HEK293 (cell line): ENCODE results near the gene ASCC1.
A peak's percentile ranks its signal among the peaks of the same experiment; 100 is the strongest.

Source experiments
- IKZF3 ChIP-seq: fragments of 450-650 bp; IDR thresholded peaks from 2 replicates; pipeline ENCODE4 v1.5.0; 2018; ENCODE audit warnings: missing biosample characterization, mild to moderate bottlenecking, missing genetic modification characterization, moderate library complexity
- KLF1 ChIP-seq: fragments of 450-650 bp; formaldehyde crosslinking; IDR thresholded peaks from 2 replicates; pipeline ENCODE4 v1.5.1; 2016; ENCODE audit warnings: missing biosample characterization, missing genetic modification characterization
- OVOL3 ChIP-seq: fragments of 450-650 bp; formaldehyde crosslinking; IDR thresholded peaks from 2 replicates; pipeline ENCODE4 v1.5.1; 2016; ENCODE audit warnings: missing biosample characterization, missing genetic modification characterization
- PRDM4 ChIP-seq: fragments of 450-650 bp; formaldehyde crosslinking; IDR thresholded peaks from 2 replicates; pipeline ENCODE4 v1.5.1; 2017; ENCODE audit warnings: missing biosample characterization, missing genetic modification characterization
- SALL2 ChIP-seq: fragments of 450-650 bp; formaldehyde crosslinking; IDR thresholded peaks from 2 replicates; pipeline ENCODE4 v1.5.0; 2017; ENCODE audit warnings: missing biosample characterization, mild to moderate bottlenecking, missing genetic modification characterization, borderline replicate concordance
- SP3 ChIP-seq: fragments of 450-650 bp; formaldehyde crosslinking; IDR thresholded peaks from 2 replicates; pipeline ENCODE4 v1.5.1; 2016; ENCODE audit warnings: missing biosample characterization, missing genetic modification characterization
- SP7 ChIP-seq: fragments of 450-650 bp; formaldehyde crosslinking; IDR thresholded peaks from 2 replicates; pipeline ENCODE4 v1.5.1; 2016; ENCODE audit warnings: missing biosample characterization, missing genetic modification characterization
- TSHZ1 ChIP-seq: fragments of 450-650 bp; formaldehyde crosslinking; IDR thresholded peaks from 2 replicates; pipeline ENCODE4 v1.5.1; 2016; ENCODE audit warnings: missing biosample characterization, missing genetic modification characterization, borderline replicate concordance
- WT1 ChIP-seq: fragments of 450-650 bp; formaldehyde crosslinking; IDR thresholded peaks from 2 replicates; pipeline ENCODE4 v1.5.1; 2016; ENCODE audit warnings: missing biosample characterization, missing genetic modification characterization
- ZBTB48 ChIP-seq: fragments of 450-650 bp; formaldehyde crosslinking; IDR thresholded peaks from 2 replicates; pipeline ENCODE4 v1.5.1; 2016; ENCODE audit warnings: missing biosample characterization, missing genetic modification characterization
- ZBTB8A ChIP-seq: fragments of 450-650 bp; formaldehyde crosslinking; IDR thresholded peaks from 2 replicates; pipeline ENCODE4 v1.5.1; 2016; ENCODE audit warnings: missing biosample characterization, missing genetic modification characterization
- ZNF175 ChIP-seq: fragments of 450-650 bp; formaldehyde crosslinking; IDR thresholded peaks from 2 replicates; pipeline ENCODE4 v1.5.1; 2016; ENCODE audit warnings: missing biosample characterization, missing genetic modification characterization
- ZNF221 ChIP-seq: fragments of 450-650 bp; formaldehyde crosslinking; IDR thresholded peaks from 2 replicates; pipeline ENCODE4 v1.5.1; 2017; ENCODE audit warnings: missing biosample characterization, missing genetic modification characterization, borderline replicate concordance
- ZNF248 ChIP-seq: fragments of 450-650 bp; formaldehyde crosslinking; IDR thresholded peaks from 2 replicates; pipeline ENCODE4 v1.5.1; 2017; ENCODE audit warnings: missing biosample characterization, missing genetic modification characterization
- ZNF26 ChIP-seq: fragments of 450-650 bp; formaldehyde crosslinking; IDR thresholded peaks from 2 replicates; pipeline ENCODE4 v1.5.1; 2016; ENCODE audit warnings: missing biosample characterization, missing genetic modification characterization
- ZNF302 ChIP-seq: fragments of 450-650 bp; formaldehyde crosslinking; IDR thresholded peaks from 2 replicates; pipeline ENCODE4 v1.5.1; 2016; ENCODE audit warnings: missing biosample characterization, missing genetic modification characterization, low read depth
- ZNF335 ChIP-seq: fragments of 450-650 bp; formaldehyde crosslinking; conservative IDR thresholded peaks from 2 replicates; pipeline ENCODE4 v1.5.1; 2016; ENCODE audit warnings: missing biosample characterization, missing genetic modification characterization
- ZNF354C ChIP-seq: fragments of 450-650 bp; formaldehyde crosslinking; IDR thresholded peaks from 2 replicates; pipeline ENCODE4 v1.5.1; 2016; ENCODE audit warnings: missing biosample characterization, missing genetic modification characterization, low read depth, borderline replicate concordance
- ZNF600 ChIP-seq: fragments of 450-650 bp; formaldehyde crosslinking; IDR thresholded peaks from 2 replicates; pipeline ENCODE4 v1.5.1; 2016; ENCODE audit warnings: missing biosample characterization, missing genetic modification characterization
- ZNF654 ChIP-seq: fragments of 450-650 bp; formaldehyde crosslinking; IDR thresholded peaks from 2 replicates; pipeline ENCODE4 v1.5.1; 2016; ENCODE audit warnings: low read depth, missing biosample characterization, missing genetic modification characterization
- ZNF664 ChIP-seq: fragments of 450-650 bp; formaldehyde crosslinking; IDR thresholded peaks from 2 replicates; pipeline ENCODE4 v1.5.1; 2016; ENCODE audit warnings: missing biosample characterization, missing genetic modification characterization
- ZNF830 ChIP-seq: fragments of 450-650 bp; IDR thresholded peaks from 2 replicates; pipeline ENCODE4 v1.5.0; 2018; ENCODE audit warnings: missing biosample characterization, missing genetic modification characterization, low read depth, mild to moderate bottlenecking, moderate library complexity
- TF ChIP-seq, protein P1 (sequence below): fragments of 450-650 bp; formaldehyde crosslinking; IDR thresholded peaks from 2 replicates; pipeline ENCODE4; 2016; ENCODE audit warnings: missing biosample characterization, missing genetic modification characterization
- TF ChIP-seq, protein P2 (sequence below): fragments of 450-650 bp; formaldehyde crosslinking; conservative IDR thresholded peaks from 2 replicates; pipeline ENCODE4 v1.5.1; 2016; ENCODE audit warnings: low read depth, missing biosample characterization, missing genetic modification characterization

Gene ASCC1

GRCh38 chr10:72173619-72174296, 42.3 kb downstream of the ASCC1 start (continued):
- TF ChIP-seq TSHZ1 (tag by site-specific recombination) (peak; percentile 67; the same call in 1 of the 2 replicates), WT1 (peak; percentile 60), ZNF302 (tag by site-specific recombination) (no peak), ZNF830 (no peak), ZBTB8A (tag by site-specific recombination) (peak; percentile 70), ZNF175 (no peak), ZNF248 (tag by site-specific recombination) (no peak), ZNF664 (tag by site-specific recombination) (no peak), ZNF600 (peak; percentile 74), OVOL3 (tag by site-specific recombination) (peak; percentile 65; the same call in 1 of the 2 replicates), ZBTB48 (tag by site-specific recombination) (no peak), ZNF26 (tag by site-specific recombination) (no peak), IKZF3 (tag by site-specific recombination) (peak; percentile 88), KLF1 (tag by site-specific recombination) (no peak), ZNF354C (no peak), ZNF221 (tag by site-specific recombination) (no peak), SP7 (tag by site-specific recombination) (peak; percentile 85), ZNF654 (no peak), SP3 (tag by site-specific recombination) (no peak), ZNF335 (tag by site-specific recombination) (peak; percentile 64), PRDM4 (tag by site-specific recombination) (peak; percentile 66), SALL2 (tag by site-specific recombination) (no peak)
- TF ChIP-seq, protein P1, sequence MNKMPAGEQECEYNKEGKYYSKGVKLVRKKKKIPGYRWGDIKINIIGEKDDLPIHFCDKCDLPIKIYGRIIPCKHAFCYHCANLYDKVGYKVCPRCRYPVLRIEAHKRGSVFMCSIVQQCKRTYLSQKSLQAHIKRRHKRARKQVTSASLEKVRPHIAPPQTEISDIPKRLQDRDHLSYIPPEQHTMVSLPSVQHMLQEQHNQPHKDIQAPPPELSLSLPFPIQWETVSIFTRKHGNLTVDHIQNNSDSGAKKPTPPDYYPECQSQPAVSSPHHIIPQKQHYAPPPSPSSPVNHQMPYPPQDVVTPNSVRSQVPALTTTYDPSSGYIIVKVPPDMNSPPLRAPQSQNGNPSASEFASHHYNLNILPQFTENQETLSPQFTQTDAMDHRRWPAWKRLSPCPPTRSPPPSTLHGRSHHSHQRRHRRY (tag by site-specific recombination), result no peak
- TF ChIP-seq, protein P2, sequence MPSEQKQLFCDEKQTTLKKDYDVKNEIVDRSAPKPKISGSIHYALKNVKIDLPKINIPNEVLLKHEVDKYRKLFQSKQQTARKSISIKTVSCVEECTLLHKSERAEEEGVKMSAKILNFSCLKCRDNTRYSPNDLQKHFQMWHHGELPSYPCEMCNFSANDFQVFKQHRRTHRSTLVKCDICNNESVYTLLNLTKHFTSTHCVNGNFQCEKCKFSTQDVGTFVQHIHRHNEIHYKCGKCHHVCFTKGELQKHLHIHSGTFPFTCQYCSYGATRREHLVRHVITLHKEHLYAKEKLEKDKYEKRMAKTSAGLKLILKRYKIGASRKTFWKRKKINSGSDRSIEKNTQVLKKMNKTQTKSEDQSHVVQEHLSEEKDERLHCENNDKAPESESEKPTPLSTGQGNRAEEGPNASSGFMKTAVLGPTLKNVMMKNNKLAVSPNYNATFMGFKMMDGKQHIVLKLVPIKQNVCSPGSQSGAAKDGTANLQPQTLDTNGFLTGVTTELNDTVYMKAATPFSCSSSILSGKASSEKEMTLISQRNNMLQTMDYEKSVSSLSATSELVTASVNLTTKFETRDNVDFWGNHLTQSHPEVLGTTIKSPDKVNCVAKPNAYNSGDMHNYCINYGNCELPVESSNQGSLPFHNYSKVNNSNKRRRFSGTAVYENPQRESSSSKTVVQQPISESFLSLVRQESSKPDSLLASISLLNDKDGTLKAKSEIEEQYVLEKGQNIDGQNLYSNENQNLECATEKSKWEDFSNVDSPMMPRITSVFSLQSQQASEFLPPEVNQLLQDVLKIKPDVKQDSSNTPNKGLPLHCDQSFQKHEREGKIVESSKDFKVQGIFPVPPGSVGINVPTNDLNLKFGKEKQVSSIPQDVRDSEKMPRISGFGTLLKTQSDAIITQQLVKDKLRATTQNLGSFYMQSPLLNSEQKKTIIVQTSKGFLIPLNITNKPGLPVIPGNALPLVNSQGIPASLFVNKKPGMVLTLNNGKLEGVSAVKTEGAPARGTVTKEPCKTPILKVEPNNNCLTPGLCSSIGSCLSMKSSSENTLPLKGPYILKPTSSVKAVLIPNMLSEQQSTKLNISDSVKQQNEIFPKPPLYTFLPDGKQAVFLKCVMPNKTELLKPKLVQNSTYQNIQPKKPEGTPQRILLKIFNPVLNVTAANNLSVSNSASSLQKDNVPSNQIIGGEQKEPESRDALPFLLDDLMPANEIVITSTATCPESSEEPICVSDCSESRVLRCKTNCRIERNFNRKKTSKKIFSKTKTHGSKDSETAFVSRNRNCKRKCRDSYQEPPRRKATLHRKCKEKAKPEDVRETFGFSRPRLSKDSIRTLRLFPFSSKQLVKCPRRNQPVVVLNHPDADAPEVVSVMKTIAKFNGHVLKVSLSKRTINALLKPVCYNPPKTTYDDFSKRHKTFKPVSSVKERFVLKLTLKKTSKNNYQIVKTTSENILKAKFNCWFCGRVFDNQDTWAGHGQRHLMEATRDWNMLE (tag by site-specific recombination), result no peak
